Tibial nerve (tissue), 4 donors: ENCODE data around the gene CPLANE2.

ENCODE experiments used
- EP300 ChIP-seq, 2 donors: sonication (generic); formaldehyde crosslinking; IDR thresholded peaks; one replicate each; pipeline ENCODE4 v1.6.1; 2017; ENCODE audit warnings: antibody characterized with exemption in 2 of 2, mild to moderate bottlenecking in 1 of 2
- POLR2A ChIP-seq, 2 donors: fragments of 450-650 bp; IDR thresholded peaks; one replicate each; pipeline ENCODE4 v1.6.1; 2017; ENCODE audit warnings: antibody characterized with exemption in 2 of 2, mild to moderate bottlenecking in 2 of 2, moderate library complexity in 2 of 2
- TF ChIP-seq, protein P1 (sequence below), 5 experiments: fragments of 200-600 bp in 3 of 5; fragments of 450-650 bp in 2 of 5; sonication (generic) in 3 of 5; IDR thresholded peaks; one replicate each; pipeline ENCODE4 v1.5.1; 2016 to 2019; ENCODE audit warnings: antibody characterized with exemption in 5 of 5, mild to moderate bottlenecking in 3 of 5, moderate library complexity in 2 of 5

DNA sequence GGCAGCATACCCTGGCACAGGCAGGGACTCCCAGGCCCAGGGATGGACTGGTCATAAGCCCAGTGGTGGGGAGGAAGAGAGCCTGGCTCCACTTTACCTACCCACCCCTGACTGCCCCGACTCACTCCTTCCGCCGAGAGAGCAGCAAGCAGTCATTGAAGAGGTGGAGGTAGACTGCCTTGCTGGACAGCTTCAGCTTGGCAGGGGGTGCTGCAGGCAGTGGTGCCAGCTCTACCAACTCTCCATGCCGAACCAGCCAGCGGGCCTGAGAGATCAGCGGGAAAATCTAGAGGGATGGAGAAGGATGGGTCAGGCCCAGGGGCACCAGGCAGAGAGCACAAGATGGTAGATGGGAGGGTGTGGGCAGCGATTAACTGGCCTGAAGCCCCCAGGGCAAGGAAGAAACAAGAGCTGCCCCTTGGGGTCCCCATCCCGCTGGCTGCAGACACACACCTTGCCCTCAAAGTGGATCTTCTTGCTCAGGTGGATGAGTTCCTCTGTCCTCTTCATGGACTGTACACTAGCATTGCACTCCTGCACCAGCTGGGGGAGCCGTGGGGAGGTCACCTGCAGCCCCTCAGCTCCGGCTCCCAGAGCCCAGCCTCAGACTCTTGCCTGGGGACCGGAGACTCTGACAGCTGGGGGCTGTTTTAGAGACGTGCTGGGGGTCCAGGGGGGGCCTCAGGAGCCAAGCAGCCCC lies 32.2 kb downstream of the CPLANE2 start:
- TF ChIP-seq, protein P1, sequence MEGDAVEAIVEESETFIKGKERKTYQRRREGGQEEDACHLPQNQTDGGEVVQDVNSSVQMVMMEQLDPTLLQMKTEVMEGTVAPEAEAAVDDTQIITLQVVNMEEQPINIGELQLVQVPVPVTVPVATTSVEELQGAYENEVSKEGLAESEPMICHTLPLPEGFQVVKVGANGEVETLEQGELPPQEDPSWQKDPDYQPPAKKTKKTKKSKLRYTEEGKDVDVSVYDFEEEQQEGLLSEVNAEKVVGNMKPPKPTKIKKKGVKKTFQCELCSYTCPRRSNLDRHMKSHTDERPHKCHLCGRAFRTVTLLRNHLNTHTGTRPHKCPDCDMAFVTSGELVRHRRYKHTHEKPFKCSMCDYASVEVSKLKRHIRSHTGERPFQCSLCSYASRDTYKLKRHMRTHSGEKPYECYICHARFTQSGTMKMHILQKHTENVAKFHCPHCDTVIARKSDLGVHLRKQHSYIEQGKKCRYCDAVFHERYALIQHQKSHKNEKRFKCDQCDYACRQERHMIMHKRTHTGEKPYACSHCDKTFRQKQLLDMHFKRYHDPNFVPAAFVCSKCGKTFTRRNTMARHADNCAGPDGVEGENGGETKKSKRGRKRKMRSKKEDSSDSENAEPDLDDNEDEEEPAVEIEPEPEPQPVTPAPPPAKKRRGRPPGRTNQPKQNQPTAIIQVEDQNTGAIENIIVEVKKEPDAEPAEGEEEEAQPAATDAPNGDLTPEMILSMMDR (IDR thresholded peaks at IDR 0.05), result no peak
- TF ChIP-seq POLR2A (IDR thresholded peaks at IDR 0.05) (no peak), EP300 (IDR thresholded peaks at IDR 0.05) (no peak)
